GM10248 (cell line): ENCODE data around the gene BCAR1.
"Not testable (repeated sequence)": the region's sequence is repeated elsewhere in the genome, so short reads cannot be mapped to it uniquely, and the experiment has no call there.

Experiments used
- CTCF ChIA-PET: fragments of 300-600 bp; sonication (Branson Sonifier 250); formaldehyde crosslinking; extraction: SDS; loops from one replicate; lab custom pipeline; 2021; ENCODE audit warnings: antibody characterized with exemption; lab: Yijun Ruan, JAX
- POLR2A ChIA-PET: fragments of 350-650 bp; sonication (Branson Sonifier 250); formaldehyde crosslinking; extraction: SDS; loops from one replicate; lab custom pipeline; 2020; ENCODE audit warnings: antibody characterized with exemption; lab: Yijun Ruan, JAX
- DNase-seq: peaks from one replicate; pipeline ENCODE4 v3.0.0; 2012; ENCODE audit errors: extremely low spot score
- TF ChIP-seq, protein P1 (sequence below): IDR thresholded peaks from 2 replicates; pipeline ENCODE4 v1.5.1; 2012; ENCODE audit warnings: mild to moderate bottlenecking, low read depth; ENCODE audit errors: extremely low read depth, missing control alignments, control extremely low read depth

BCAR1 gene

DNA sequence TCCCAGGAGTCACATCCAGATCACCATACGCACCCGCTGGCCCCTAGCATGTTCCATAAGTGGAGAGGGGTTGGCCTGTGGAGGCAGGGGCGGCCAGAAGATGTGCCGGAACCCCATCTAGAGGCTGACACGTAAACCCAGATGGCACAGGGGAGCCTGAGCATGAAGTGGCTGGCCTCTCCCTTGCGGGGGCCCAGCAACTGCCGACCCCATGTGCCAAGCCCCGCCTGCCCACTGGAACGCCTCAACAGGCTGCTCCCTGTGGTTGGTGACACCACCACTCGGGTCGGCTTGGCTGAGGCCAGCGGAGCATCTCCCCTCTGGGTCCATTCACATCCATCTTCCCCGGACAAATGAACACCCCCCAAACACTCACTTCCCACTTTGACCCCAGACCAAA lies 9.5 kb downstream of the BCAR1 start:
- TF ChIP-seq, protein P1, sequence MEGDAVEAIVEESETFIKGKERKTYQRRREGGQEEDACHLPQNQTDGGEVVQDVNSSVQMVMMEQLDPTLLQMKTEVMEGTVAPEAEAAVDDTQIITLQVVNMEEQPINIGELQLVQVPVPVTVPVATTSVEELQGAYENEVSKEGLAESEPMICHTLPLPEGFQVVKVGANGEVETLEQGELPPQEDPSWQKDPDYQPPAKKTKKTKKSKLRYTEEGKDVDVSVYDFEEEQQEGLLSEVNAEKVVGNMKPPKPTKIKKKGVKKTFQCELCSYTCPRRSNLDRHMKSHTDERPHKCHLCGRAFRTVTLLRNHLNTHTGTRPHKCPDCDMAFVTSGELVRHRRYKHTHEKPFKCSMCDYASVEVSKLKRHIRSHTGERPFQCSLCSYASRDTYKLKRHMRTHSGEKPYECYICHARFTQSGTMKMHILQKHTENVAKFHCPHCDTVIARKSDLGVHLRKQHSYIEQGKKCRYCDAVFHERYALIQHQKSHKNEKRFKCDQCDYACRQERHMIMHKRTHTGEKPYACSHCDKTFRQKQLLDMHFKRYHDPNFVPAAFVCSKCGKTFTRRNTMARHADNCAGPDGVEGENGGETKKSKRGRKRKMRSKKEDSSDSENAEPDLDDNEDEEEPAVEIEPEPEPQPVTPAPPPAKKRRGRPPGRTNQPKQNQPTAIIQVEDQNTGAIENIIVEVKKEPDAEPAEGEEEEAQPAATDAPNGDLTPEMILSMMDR: no peak
- ChIA-PET CTCF (no interaction called here), POLR2A (no interaction called here)
- no peak for DNase-seq

DNA sequence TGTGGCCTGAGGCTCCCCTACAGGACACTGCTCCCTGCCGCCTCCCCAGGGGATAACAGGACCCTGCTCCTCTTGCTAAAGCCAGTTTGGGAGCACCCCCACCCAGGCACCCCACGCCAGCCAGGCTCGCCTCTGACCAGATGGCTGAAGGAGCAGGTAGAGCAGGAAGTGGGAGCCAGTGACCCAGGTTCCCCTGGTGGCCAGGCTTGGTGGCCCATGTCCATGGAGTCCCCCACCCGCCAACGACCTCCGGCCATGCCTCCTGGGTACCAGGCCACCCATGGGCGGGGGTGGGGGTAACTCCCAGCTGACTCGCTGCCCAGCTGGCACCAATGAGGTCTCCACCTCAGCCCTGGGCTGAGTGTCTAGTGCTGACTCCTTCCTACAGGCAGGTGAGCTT lies 10.0 kb downstream of the BCAR1 start:
- ChIA-PET POLR2A (no interaction called here), CTCF (no interaction called here)
- TF ChIP-seq, protein P1: no peak
- no peak for DNase-seq

DNA sequence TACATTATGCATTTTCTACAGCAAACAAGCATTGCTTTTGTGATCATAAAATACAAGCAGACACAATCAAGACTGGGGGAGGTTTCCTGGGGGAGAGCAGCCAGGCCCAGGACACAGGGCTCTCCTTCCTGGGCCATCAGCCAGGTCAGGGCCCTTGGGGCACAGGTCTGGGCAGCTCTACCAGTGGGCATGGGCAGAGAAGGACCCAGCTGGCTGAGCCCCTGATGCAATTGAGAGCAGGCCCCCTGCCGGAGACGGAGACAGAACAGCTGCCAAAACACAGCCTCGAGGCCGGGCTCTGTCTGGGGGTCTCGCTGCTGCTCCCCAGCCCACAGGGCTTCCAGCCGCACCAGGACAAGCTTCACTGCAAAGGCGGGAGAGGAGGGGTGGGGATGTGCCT lies 10.8 kb downstream of the BCAR1 start:
- CTCF ChIA-PET: interaction anchor here (1.0 kb wide), 1 partner anchor 142 kb away, joined by 3 read pairs; no protein-coding TSS in a partner anchor
- POLR2A ChIA-PET, DNase-seq: not testable (repeated sequence)

DNA sequence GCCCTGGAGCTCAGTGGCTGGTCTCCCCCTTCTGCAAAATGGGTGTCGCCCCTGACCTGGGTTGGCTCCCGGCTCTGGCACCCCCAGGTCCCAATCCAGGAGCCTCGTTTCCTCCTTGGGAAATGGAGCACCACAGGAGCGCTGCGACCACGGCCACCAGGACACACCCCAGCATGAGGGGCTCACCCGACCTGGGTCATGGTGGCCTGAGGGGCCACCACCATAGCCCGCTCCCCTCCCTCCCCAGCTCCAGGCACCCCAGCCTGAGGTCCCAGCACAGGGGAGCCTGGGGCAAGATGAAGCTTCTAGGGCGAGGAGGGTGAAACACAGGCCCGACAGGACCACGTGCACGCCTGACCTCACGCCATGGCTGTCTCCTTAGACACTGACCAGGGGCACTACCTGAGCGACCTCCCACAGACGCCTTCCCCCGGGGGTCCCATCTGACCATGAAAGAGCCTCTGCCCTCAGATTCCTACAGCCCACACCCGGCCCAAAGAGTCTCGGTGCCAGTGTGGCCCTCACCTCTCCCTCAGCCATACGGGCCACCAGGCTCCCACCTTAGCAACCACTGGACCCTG lies 11.8 kb downstream of the BCAR1 start:
- CTCF ChIA-PET: interaction anchor here (0.7 to 1.0 kb wide), 2 partner anchors 146 to 148 kb away, joined by 3 read pairs; no protein-coding TSS in a partner anchor
- POLR2A ChIA-PET: no interaction called here
- TF ChIP-seq, protein P1: no peak
- no peak for DNase-seq

DNA sequence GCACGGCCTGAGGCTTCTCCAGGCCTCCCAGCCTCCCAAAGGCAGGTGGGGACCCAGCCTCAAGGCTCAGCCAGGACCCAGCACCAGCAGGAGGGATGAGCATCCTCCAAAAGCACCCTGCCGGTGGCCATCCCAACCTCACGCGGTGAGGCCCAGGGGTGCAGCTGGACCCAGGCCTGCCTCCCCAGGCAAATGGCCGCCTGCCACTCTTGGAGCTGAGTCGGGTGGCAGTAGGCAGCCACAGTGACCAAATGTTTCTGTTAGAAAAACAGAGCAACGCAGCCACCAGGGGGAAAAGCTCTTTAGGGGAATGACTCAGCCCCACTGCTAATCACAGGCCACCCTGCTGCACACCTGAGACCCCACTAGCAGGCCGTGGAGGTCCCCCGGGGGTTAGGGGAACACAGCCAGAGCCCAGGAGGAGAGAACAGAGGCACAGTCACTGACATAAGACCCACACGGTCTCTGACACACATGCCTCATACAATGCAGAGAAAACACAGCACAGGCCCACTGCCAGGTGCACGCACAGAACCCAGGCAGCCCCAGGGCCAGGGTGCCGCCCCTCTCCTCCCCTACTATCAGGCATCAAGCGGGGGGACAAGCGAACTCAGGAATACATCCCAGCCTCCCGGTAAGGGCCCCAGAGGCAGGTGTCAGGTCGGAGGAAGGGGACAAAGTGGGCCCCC lies 12.4 kb downstream of the BCAR1 start:
- TF ChIP-seq, protein P1: no peak
- ChIA-PET POLR2A (no interaction called here), CTCF (interaction anchor here (0.7 to 1.0 kb wide), 2 partner anchors 146 to 148 kb away, joined by 3 read pairs; no protein-coding TSS in a partner anchor)
- no peak for DNase-seq

DNA sequence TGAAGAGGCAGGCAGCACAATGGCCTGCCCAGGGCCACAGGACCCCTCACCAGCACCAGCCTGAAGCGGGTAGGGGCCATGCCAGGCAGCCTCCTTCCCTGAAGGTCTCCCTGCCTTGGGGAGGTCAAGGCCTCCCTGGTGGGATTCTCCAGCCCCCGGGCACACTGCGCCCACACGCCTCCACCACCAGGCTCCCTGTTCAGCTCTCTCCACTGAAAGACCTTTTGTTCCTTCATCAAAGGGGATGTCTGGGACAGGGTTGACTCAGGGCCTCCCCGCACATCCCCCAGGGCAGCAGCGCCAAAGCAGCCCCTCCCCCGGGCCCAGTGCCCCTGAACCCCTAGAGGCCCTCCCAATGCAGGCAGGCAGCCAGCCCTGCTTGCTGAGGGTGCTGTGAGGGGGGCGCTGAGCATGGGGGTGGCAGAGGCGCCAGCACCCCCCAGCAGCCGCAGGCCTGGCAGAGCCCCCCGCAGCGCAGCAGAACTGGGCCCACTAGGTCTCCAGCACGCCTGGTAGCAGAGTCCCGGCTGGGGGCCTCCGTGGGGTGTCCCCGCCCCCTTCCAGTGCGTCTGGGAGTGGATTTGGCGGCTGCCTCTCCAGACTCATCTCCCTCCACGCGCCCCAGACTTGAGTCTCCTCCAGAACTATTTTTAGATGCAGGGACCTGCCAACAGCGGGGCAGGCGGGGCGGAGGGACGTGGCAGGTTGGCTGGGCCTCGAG lies 13.1 kb downstream of the BCAR1 start:
- CTCF ChIA-PET: interaction anchor here (0.8 to 5.3 kb wide), 4 partner anchors 9 to 526 kb away, joined by 3 to 62 read pairs (median 5); partner anchors contain the start of gene BCAR1
- POLR2A ChIA-PET: no interaction called here
- TF ChIP-seq, protein P1: no peak
- DNase-seq: no peak
